Cortex of kidney (tissue), 1 donor: ENCODE results near the gene FRMD4A.
"Not testable (repeated sequence)": the region's sequence is repeated elsewhere in the genome, so short reads cannot be mapped to it uniquely, and the experiment has no call there.

Experiments
- DNase-seq: peaks from one replicate; lab custom pipeline; 2025; lab: John Stamatoyannopoulos, UW

FRMD4A gene

GRCh38 chr10:13810568-13810967 lies 520.2 kb downstream of the FRMD4A start:
- DNase-seq = no peak

DNA sequence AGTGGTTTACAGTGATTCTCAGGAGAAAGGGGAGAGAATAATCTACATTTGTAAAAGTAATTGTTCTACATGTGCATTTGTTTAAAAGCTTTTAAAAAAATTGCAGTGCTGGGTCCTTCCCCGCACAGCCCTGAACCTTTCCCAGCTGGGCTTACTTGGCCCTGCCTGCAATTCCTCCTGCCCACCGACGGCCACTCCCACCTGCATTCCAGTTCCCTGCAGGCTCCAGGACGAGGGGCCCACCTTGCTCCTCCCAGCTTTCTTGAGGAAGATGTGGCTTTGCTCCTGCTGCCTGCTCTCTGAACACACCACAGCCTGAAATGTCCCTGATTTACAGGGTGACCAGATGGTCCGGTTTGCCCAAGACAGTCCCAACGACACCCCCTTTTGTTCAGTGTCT lies 521.3 kb downstream of the FRMD4A start:
- no peak for DNase-seq

GRCh38 chr10:13808556-13809391 lies 522.0 kb downstream of the FRMD4A start:
- no peak for DNase-seq

GRCh38 chr10:13806419-13806818 lies 524.3 kb downstream of the FRMD4A start:
- no peak for DNase-seq

GRCh38 chr10:13803566-13804554 lies 526.9 kb downstream of the FRMD4A start:
- no peak for DNase-seq

GRCh38 chr10:13801907-13802288 lies 528.8 kb downstream of the FRMD4A start:
- no peak for DNase-seq

GRCh38 chr10:13801156-13801906 lies 529.4 kb downstream of the FRMD4A start:
- no peak for DNase-seq

GRCh38 chr10:13797164-13797563 lies 533.6 kb downstream of the FRMD4A start:
- DNase-seq = no peak

DNA sequence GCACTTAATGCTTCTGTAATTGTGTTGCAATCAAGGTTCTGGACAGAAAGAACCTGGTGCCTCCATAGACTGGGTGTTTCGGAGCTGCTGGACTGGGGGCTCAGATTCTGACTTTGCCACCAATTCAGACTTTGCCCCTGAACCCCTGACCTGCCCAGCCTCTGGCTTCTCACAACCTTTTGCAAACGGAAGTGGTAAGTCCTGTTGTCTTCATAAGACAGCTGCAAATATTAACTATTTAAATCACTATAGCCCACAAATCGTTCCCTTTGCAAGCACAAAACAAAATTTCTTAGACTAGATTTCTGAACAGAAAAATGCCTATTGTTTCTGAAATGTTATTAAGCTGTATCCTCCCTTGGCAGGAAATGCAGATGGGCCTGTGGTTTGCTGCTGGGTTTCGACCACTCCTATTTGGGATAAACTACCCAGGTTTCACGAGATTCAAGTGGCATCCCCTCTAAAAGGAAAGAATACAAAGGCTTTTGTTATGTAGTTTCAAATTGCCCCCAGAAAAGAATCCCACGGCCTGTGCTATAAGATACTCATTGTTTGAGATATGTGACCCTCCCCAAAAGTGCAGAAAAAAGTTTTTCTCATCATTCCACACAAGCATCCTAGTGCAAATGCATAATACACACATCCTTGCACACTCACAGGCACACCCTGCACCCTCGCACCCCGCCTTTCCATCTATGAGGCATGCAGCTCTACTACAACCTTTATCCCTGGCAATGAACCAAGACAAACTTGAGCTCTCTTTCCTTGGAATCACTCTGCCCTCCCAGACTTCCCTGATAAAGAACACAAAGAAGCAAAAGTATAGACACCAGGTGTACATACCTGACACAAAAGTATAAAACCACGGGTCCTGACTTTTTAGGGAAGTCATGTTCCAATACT lies 534.8 kb downstream of the FRMD4A start:
- no peak for DNase-seq

DNA sequence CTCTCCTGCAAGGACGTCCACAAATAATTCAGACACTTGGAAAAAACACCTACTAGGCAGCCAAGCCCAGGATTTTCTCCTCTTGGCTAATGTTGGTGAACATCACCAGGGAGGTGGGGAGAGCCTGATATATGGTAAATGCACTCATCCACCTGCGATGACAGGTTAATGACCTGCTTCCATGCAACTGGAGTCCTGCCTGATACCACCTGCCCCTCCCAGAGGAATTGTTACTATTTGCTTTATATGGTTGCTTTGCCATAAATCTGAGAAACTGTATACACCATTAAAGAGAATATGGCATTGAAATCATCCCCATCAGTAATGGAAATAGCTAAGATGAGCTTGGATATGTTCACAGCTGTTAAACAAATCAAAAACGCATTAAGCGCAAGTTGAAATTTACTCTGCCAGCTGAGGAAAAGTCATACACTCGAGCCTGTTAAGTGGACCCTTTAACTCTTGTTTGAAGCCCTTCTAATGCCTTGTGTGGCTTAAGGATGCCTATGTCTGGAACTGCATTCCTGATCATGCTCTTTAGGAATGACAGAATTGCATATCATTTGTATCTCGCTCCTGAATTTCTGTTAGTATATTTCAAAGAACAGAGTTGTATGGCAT lies 535.6 kb downstream of the FRMD4A start:
- DNase-seq = no peak

DNA sequence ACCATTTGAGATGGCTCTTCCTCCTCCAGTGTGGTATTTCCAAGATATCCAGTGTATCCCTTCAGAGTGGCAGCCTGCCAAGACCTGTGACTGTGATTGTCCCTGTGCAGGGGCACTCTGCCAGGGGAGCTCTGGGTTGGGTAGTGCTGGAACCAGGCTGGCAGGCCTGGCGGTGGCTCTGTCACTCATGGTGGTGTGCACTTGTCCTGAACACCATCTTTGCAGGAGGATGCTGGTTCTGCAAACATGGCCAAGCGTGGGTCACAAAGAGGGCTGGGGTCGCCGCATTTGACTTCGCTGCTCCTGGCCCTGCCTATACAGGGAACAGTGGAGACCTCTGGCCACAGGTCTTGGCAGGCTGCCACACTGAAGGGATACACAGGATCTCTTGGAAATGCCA lies 538.7 kb downstream of the FRMD4A start:
- DNase-seq = no peak

DNA sequence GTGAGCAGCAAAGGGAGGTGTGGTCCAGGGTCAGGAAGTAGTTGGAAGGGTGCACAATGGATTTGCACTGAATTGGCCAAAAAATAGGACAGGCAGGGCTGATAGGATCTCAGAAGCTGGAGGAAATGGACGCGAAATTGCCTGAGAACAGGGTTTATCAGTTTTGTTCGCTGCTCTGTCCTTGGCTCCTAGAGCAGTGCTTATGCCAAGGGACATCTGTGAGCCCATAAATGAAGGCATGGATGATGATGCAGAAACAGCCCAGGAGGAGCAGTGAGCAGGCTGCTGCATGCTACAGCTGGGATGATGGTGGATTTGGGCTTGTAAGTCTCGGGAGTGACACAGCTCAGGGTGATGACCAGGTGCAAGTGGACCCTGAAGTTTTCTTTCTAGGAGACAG lies 539.2 kb downstream of the FRMD4A start:
- DNase-seq = no peak

- DNase-seq = no peak
Observed at GRCh38 chr10:13790196-13790595, 540.5 kb downstream of the FRMD4A start.

GRCh38 chr10:13789448-13789829 lies 541.3 kb downstream of the FRMD4A start:
- DNase-seq = no peak

GRCh38 chr10:13788711-13789447 lies 541.8 kb downstream of the FRMD4A start:
- no peak for DNase-seq

DNA sequence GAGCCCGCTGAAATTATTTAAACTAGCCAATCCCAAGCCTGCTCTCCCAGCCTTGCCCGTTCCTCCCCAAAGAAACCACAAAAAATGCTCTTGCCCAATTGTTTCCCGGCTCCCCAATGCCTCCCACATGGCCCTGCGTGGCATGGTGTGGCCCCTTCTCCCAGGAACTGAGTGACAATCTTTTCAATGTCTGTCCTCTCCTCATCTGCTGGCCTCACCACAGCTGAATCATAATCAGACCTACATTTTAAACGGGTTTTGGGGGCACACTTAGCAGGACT lies 542.5 kb downstream of the FRMD4A start:
- DNase-seq = no peak

DNA sequence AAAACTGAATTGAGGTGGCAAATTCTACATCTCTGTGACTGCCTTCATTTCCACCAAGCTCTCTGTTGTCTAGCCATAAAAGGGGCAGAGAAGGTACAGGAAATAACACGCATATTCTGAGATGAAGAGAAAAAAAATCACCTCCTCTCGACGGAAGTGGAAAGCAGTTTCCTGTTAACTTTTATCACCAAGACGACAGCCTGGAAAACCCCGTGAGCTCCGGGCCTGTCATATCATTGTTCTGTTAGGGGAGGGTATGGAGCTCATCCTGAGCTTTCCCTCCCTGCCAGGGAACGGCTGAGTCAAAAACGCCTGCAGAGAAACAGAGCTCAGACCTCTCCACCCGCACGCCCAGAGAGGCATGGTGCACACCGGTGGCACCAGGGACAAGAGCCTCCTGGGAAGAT lies 543.7 kb downstream of the FRMD4A start:
- no peak for DNase-seq

- DNase-seq = no peak
Observed at GRCh38 chr10:13784067-13784466, 546.7 kb downstream of the FRMD4A start.

DNA sequence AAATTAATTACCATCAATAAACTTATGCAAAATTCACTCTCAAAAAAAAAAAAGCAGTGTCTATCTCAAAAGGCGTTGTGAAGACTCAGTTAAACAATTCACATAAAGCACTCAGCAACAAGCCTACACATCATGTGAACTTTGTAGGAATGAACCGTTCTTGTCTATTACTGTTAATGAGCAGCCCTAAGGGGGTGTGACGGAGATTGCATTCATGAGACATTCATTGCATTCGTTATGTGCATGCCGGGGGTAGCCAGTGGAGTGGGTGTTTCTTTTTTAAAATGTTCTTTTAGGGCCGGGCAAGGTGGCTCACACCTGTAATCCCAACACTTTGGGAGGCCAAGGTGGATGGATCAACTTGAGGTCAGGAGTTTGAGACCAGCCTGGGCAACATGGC lies 551.0 kb downstream of the FRMD4A start:
- DNase-seq = no peak

DNA sequence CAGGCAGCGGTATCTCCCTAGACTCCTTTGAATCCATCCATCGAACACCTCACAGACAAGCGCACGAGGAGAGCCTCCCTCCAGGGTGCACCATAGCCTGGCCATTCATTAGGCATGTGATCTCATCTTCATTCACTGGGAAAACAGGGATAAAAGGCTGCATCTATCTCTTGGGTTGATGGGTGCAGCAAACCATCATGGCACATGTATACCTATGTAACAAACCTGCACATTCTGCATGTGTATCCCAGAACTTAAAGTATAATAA lies 552.1 kb downstream of the FRMD4A start:
- DNase-seq = not testable (repeated sequence)
